ENCODE data around the gene ELMO3. TPM values are rescaled to one million over a fixed set of nuclear protein-coding genes. Genes with fewer than 3 reads are reported as not detected.

Gene ELMO3
- total and polyA plus RNA-seq, 2 of the 13 experiments (the other 11 are each of a cell fraction or from before 2014, with no cell fraction given): 2.6 to 4.0 TPM

DNA sequence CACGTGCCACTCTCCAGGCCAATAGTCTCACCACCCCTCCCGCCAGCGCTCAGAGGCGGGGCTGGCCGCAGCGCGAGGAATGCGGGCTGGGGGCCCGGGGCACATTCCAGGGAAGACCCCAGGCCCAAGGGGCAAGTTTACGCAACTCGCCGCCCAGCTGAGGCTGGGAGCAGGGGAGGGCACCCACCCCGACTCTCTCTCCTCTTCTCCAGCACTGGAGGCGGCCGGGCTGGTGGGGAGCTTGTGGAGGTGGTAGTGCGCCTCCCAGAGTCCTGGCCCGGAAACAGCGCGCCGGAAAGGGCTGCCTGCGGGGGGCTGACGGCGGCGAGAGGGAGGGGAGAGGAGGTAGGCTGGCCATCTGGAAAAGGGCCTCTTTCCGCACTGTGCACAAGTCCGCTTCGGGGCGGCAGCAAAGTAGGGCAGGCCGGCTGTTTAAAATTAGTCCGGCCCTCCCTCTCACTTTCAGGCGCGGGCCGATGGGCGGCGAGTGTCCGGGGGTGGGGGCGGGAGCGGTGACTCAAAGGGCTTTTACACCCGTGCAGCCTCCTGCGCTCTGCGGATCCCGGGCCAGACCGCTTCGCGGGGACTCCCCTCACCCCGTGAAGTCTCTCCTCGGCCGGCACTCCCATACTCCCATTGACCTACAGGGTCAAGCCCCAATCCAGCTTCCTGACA lies 47.3 kb downstream of the ELMO3 start (continued):
- TF ChIP-seq, protein P1, sequence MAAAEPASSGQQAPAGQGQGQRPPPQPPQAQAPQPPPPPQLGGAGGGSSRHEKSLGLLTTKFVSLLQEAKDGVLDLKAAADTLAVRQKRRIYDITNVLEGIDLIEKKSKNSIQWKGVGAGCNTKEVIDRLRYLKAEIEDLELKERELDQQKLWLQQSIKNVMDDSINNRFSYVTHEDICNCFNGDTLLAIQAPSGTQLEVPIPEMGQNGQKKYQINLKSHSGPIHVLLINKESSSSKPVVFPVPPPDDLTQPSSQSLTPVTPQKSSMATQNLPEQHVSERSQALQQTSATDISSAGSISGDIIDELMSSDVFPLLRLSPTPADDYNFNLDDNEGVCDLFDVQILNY (CRISPR knock-in tag; conservative IDR thresholded peaks at IDR 0.05): peak; percentile 83; the same call in 1 of the 2 replicates
- TF ChIP-seq ZNF660 (CRISPR knock-in tag; IDR thresholded peaks at IDR 0.05; ENCODE audit: borderline replicate concordance, low read depth) (no peak), ZFP62 (CRISPR knock-in tag; IDR thresholded peaks at IDR 0.05) (no peak), AGO2 (optimal IDR thresholded peaks at IDR 0.05; ENCODE audit: low read depth, low read length) (peak; percentile 86), ZSCAN20 (CRISPR knock-in tag; IDR thresholded peaks at IDR 0.05; ENCODE audit: borderline replicate concordance) (no peak; the same call in 1 of the 2 replicates), TBX2 (CRISPR knock-in tag; IDR thresholded peaks at IDR 0.05; ENCODE audit: borderline replicate concordance) (peak; percentile 90), SAFB2 (CRISPR knock-in tag; IDR thresholded peaks at IDR 0.05; ENCODE audit: borderline replicate concordance, low read depth) (0 out of 2 replicates have a peak, but pooled peaks have one; percentile 90), ZNF724P (CRISPR knock-in tag; IDR thresholded peaks at IDR 0.05; ENCODE audit: borderline replicate concordance) (peak; percentile 79; the same call in 1 of the 2 replicates), ZSCAN9 (CRISPR knock-in tag; IDR thresholded peaks at IDR 0.05; ENCODE audit: borderline replicate concordance) (peak; percentile 81; the same call in 1 of the 2 replicates), NKX3-1 (CRISPR knock-in tag; IDR thresholded peaks at IDR 0.05) (0 out of 2 replicates have a peak, but pooled peaks have one; percentile 63), ARNT (IDR thresholded peaks at IDR 0.05) (no peak), EP300 (IDR thresholded peaks at IDR 0.05; ENCODE audit: low read depth in 2 of 2, low read length in 2 of 2) (peak in 1 of 2 experiments; percentile 66; a peak in 2 of 4 replicates), EP300 (CRISPR knock-in tag; IDR thresholded peaks at IDR 0.05; ENCODE audit: borderline replicate concordance) (peak; percentile 84; the same call in 1 of the 2 replicates), ZNF274 (CRISPR knock-in tag; IDR thresholded peaks at IDR 0.05) (peak; percentile 61), FOXM1 (CRISPR knock-in tag; IDR thresholded peaks at IDR 0.05) (no peak), MTA3 (CRISPR knock-in tag; IDR thresholded peaks at IDR 0.05) (no peak), ZNF546 (CRISPR knock-in tag; conservative IDR thresholded peaks at IDR 0.05) (peak; percentile 59; the same call in 1 of the 2 replicates), NFYB (CRISPR knock-in tag; IDR thresholded peaks at IDR 0.05) (peak; percentile 77)
- TF ChIP-seq, protein P2, sequence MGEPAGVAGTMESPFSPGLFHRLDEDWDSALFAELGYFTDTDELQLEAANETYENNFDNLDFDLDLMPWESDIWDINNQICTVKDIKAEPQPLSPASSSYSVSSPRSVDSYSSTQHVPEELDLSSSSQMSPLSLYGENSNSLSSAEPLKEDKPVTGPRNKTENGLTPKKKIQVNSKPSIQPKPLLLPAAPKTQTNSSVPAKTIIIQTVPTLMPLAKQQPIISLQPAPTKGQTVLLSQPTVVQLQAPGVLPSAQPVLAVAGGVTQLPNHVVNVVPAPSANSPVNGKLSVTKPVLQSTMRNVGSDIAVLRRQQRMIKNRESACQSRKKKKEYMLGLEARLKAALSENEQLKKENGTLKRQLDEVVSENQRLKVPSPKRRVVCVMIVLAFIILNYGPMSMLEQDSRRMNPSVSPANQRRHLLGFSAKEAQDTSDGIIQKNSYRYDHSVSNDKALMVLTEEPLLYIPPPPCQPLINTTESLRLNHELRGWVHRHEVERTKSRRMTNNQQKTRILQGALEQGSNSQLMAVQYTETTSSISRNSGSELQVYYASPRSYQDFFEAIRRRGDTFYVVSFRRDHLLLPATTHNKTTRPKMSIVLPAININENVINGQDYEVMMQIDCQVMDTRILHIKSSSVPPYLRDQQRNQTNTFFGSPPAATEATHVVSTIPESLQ (CRISPR knock-in tag; conservative IDR thresholded peaks at IDR 0.05): peak; percentile 86; the same call in 1 of the 2 replicates
- TF ChIP-seq, protein P3, sequence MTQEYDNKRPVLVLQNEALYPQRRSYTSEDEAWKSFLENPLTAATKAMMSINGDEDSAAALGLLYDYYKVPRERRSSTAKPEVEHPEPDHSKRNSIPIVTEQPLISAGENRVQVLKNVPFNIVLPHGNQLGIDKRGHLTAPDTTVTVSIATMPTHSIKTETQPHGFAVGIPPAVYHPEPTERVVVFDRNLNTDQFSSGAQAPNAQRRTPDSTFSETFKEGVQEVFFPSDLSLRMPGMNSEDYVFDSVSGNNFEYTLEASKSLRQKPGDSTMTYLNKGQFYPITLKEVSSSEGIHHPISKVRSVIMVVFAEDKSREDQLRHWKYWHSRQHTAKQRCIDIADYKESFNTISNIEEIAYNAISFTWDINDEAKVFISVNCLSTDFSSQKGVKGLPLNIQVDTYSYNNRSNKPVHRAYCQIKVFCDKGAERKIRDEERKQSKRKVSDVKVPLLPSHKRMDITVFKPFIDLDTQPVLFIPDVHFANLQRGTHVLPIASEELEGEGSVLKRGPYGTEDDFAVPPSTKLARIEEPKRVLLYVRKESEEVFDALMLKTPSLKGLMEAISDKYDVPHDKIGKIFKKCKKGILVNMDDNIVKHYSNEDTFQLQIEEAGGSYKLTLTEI (CRISPR knock-in tag; conservative IDR thresholded peaks at IDR 0.05): no peak
- TF ChIP-seq, protein P4, sequence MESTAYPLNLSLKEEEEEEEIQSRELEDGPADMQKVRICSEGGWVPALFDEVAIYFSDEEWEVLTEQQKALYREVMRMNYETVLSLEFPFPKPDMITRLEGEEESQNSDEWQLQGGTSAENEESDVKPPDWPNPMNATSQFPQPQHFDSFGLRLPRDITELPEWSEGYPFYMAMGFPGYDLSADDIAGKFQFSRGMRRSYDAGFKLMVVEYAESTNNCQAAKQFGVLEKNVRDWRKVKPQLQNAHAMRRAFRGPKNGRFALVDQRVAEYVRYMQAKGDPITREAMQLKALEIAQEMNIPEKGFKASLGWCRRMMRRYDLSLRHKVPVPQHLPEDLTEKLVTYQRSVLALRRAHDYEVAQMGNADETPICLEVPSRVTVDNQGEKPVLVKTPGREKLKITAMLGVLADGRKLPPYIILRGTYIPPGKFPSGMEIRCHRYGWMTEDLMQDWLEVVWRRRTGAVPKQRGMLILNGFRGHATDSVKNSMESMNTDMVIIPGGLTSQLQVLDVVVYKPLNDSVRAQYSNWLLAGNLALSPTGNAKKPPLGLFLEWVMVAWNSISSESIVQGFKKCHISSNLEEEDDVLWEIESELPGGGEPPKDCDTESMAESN (CRISPR knock-in tag; conservative IDR thresholded peaks at IDR 0.05): peak; percentile 98
- TF ChIP-seq, protein P5, sequence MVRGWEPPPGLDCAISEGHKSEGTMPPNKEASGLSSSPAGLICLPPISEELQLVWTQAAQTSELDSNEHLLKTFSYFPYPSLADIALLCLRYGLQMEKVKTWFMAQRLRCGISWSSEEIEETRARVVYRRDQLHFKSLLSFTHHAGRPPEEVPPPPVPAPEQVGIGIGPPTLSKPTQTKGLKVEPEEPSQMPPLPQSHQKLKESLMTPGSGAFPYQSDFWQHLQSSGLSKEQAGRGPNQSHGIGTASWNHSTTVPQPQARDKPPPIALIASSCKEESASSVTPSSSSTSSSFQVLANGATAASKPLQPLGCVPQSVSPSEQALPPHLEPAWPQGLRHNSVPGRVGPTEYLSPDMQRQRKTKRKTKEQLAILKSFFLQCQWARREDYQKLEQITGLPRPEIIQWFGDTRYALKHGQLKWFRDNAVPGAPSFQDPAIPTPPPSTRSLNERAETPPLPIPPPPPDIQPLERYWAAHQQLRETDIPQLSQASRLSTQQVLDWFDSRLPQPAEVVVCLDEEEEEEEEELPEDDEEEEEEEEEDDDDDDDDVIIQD (CRISPR knock-in tag; IDR thresholded peaks at IDR 0.05; ENCODE audit: low read depth): peak; percentile 81

All from HepG2 (cell line).